ENCODE measurements around the gene TET1.
A peak's percentile ranks its signal among the peaks of the same experiment; 100 is the strongest.
"Not testable (repeated sequence)": the region's sequence is repeated elsewhere in the genome, so short reads cannot be mapped to it uniquely, and the experiment has no call there.

The TET1 gene

GRCh38 chr10:68613974-68614373 is 53.8 kb downstream of the TET1 start:
- DNase-seq, result not testable (repeated sequence)

DNA sequence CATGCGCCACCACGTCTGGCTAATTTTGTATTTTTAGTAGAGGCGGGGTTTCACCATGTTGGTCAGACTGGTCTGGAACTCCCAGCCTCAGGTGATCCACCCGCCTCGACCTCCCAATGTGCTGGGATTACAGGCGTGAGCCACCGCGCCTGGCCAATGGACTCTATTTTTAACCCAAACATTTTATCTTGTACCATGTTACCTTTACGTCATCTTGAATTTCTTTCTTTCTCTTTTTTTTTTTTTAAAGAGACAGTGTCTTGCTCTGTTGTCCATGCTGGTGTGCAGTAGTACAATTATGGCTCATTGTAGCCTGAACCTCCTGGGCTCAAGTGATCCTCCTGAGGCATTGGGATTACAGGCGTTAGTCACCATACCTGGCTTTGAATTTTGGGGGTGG is 57.6 kb downstream of the TET1 start:
- not testable (repeated sequence) for DNase-seq

- no peak for DNase-seq
These were observed 58.1 kb downstream of the TET1 start for GRCh38 chr10:68618234-68618633.

DNA sequence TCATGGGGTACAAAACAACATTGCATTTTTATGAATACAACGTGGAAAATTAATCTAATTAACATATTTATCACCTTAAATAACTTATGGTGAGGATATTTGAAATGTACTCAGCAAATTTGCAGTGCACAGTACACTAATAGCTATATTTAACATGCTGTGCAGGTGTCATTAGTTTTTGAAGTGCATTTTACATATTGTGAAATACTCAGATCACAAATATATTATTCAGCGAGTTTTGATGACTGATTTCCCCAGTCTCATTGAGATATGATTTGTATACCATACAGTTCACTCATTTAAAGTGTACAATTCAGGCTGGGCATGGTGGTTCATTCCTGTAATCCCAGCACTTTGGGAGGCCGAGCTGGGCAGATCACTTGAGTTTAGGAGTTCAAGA is 59.5 kb downstream of the TET1 start:
- DNase-seq, result no peak

GRCh38 chr10:68625316-68625921 is 65.3 kb downstream of the TET1 start:
- DNase-seq, result no peak

DNA sequence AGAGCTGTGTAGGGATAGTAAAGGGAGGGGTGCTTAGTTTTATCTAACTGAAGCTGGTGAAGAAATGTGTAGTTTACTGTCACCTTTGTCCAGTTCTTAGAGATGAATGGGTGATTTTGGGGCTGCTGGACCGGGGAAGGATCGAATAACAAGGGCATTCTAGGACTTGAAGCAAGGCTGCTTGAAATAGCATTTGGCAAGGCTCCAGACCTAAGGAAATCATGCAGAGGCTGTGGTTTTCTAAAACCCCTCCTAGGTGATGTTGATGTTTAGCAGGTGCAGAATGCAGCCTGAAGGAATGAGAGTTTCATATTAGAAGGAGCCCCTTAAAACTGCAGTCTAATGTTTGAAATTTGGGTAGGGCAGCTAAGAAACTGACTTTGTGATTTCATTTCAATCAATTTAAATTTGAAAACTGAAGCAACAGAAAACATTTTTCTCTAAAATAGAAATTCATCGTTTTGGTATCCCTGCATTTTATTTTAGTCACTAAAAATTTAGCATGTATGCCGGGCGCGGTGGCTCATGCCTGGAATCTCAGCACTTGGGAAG is 68.5 kb downstream of the TET1 start:
- DNase-seq, result no peak

DNA sequence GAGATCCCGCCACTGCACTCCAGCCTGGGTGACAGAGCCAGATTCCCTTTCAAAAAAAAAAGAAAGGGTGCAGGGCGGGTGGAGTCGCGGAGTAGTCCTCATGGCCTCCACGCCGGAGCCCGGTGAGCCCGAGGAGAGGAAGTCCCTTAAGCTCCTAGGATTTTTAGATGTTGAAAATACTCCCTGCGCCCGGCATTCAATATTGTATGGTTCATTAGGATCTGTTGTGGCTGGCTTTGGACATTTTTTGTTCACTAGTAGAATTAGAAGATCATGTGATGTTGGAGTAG is 72.1 kb downstream of the TET1 start:
- DNase-seq, result not testable (repeated sequence)

DNA sequence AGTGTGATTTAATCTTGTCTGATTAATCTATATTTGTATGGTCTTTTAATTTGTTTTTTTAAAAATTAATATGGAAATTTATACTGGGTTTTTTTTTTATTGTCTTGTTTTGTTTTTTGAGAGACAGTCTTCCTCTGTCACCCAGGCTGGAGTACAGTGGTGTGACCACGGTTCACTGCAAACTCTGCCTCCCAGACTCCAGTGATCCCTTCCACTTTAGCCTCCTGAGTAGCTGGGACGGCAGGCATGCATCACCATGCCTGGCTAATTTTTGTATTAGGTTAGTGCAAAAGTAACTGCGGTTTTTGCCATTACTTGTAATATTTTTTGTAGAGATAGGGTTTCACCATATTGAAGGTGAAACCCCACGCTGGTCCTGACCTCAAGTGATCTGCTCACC is 73.1 kb downstream of the TET1 start:
- DNase-seq, result no peak

- DNase-seq, result no peak
These were observed 73.8 kb downstream of the TET1 start for GRCh38 chr10:68633816-68634466.

DNA sequence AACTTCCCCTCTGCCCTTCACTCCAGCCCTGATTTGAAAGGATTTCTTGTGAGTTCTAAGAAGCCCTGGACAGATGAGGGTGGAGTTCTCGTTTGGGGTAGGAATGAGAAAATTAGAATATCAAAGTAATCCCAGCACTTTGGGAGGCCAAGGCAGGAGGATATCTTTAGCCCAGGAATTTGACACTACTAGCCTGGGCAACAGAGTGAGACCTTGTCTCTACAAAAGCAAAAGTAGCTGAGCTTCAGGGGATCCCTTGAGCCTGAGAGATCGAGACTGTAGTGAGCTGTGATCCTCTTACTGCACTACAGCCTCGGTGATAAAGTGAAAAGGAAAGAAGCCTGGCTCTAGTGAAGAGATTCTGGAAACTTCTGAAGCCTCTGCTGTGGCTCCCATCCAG is 76.2 kb downstream of the TET1 start:
- DNase-seq, result no peak

- DNase-seq, result not testable (repeated sequence)
These were observed 83.4 kb downstream of the TET1 start for GRCh38 chr10:68643550-68643949.

GRCh38 chr10:68647672-68648341 is 87.7 kb downstream of the TET1 start:
- DNase-seq, result peak; percentile 21 to 25

- DNase-seq, result no peak
These were observed 95.5 kb downstream of the TET1 start for GRCh38 chr10:68655620-68656126.

DNA sequence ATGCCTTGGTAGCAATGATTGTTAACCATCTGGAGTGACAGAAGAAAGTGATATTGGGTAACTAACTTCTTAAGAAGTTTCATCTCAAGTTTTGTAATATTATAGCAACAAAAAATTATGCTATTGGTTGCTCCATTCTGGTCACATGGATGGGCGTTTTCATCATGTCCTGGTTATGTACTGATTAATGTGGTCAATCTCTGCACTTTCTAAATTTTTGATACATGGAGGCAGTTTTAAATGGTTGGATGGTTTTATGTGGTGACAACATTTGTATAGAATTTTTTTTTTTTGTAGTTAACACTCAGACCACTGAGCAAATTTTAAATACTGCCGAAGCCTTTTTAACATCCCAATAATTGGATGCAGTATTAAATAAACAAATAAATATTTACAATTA is 105.7 kb downstream of the TET1 start:
- DNase-seq, result peak in 1 of 2 donors; percentile 5

DNA sequence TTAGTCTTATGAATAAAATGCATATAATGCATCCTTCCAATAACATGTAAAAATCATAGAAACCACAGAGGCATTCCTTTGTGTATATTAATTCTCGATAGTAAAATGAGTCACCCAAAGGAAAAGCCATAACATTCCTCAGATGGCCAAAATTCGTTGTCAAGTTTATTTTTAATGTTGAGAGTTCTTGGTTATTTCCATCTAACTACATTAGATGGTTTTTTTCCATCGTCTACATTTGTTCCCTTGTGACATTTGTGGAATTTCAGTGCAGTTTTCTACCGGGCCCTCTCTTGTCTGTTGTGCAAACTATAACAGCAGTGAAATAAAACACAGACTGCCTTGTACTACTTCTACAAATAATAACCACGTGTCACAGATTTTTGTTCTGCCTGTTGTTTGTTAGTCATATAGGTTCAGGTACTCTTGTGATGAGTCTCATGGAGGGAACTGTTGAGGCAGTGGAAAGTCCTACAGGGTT is 106.2 kb downstream of the TET1 start:
- no peak for DNase-seq

DNA sequence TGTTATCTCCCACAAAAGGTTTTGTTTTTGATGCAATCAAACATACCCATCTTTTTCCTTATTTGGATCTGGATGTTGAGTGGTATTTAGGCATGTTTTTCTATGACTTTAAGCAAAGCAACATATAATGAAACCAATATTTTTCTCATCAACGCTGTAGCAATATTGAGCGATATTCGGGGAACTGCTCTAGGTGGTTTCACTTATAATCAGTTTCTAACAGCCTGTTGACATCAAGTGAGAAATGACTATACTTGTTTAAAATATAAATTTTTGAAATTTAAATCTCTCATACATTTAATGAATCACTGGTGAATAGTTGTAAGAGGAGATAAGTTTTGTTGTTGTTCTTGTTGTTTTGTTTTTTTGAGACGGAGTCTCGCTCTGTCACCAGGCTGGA is 108.1 kb downstream of the TET1 start:
- DNase-seq, result no peak

DNA sequence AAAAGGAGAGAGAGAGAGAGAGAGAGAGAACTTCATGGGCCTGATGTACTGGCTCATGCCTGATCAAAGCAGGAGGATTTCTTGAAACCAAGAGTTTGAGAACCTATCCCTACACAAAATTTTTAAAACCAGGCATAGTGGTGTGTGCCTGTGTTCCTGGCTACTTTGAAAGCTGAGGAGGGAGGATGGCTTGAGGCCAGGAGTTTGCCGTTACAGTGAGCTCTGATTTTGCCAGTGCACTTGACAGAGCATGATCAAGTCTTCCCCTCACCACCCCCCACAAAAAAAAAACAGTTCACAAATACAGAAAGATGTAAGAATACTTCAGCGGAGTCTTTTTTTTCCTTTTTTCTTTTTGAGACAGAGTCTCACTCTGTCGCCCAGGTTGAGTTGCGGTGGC is 108.8 kb downstream of the TET1 start:
- no peak for DNase-seq

DNA sequence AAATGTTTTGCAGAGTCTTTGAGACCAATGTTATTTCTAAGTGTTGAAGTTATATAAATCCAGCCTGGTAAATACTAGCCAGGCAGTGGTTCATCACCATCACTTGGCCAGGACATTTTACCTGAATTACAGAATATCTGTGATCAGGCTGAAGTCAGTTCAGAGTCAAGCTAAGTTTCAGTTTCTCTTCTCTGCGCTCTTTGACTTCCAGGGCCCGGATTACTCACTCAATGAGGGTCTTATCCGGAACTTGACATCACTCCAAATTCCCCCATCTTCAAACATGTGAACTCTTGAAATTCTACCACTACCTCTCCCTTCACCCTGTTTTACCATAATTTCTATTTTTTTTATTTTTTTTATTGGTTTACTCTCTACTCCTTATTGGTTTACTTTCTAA is 124.3 kb downstream of the TET1 start:
- DNase-seq, result no peak

- no peak for DNase-seq
These were observed 135.9 kb downstream of the TET1 start for GRCh38 chr10:68696018-68696417.

DNA sequence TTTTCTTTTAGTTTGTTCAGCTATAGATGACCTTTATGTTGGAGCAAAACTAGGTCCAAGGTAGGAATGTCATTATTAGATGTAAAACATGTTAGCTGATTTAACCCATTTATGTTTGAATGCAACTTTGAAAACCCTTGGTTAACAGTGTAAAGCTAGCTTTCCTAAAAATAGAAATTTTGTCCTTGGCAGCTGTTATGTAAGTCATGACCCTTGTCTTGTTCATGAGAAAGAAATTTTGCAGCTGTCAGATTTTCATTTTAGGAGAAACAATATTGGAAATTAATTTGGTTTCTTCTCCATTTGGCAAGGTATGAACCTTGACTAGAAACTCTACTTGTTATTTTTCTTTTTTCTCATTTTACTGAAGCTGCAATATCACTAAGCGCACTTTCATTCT is 137.0 kb downstream of the TET1 start:
- DNase-seq, result no peak

DNA sequence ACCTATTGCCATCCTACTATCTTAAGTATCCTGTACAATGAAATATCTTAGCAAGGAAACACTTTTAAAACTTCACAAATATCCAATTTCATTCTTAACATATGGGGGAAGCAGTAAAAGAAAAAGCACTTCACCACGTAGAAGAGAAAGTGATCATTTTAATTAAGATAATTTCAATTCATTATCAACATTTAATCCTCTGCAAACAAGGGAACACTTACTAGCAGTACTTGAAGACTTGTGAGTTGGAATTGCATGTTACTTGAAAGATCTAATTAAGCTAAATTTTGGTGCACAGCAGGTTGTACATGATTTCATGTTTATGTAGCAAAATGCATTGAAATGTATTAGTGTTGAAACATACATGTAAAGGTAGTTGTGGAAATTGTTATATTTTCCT is 140.1 kb downstream of the TET1 start:
- no peak for DNase-seq

DNA sequence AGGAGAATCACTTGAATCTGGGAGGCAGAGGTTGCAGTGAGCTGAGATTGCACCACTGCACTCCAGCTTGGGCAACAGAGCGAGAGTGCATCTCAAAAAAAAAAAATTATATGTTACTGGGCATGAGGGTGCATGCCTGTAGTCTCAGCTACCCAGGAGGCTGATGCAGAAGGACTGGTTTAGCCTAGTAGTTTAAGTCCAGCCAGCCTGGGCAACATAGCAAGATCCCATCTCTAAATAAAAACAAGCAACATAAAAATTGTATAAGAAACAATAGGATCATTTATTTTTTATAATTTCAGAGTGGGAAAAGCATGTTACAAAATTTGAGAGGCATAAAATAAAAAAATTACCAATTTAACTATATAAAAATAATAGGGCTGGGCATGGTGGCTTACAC is 145.4 kb downstream of the TET1 start:
- no peak for DNase-seq

GRCh38 chr10:68708987-68709386 is 148.8 kb downstream of the TET1 start:
- not testable (repeated sequence) for DNase-seq

DNA sequence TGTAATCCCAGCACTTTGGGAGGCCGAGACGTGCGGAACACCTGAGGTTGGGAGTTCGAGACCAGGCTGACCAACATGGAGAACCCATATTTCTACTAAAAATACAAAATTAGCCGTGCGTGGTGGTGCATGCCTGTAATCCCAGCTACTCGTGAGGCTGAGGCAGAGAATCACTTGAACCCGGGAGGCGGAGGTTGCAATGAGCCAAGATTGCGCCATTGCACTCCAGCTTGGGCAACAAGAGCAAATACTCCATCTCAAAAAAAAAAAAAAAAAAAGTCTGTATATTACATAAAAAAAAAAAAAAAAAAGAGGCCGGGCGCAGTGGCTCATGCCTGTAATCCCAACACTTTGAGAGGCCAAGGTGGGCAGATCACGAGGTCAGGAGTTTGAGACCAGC is 152.9 kb downstream of the TET1 start:
- not testable (repeated sequence) for DNase-seq
